NOMO-1 (cell line): ENCODE data around the gene SLC19A1.
A peak's percentile ranks its signal among the peaks of the same experiment; 100 is the strongest.

ENCODE experiments used
- DNase-seq, 2 experiments: peaks; one replicate each; lab custom pipeline; 2025; ENCODE audit not compliant: unreplicated experiment in 2 of 2; lab: John Stamatoyannopoulos, UW

SLC19A1 gene

GRCh38 chr21:45542242-45542666, at the start of gene SLC19A1:
Gene SLC19A1, minus strand, starts transcription at chr21:45542440. Its CDS starts 4,481 bp downstream, at chr21:45537959.
- DNase-seq = peak; percentile 62 to 76

GRCh38 chr21:45591619-45592207, 49.5 kb upstream of the SLC19A1 start:
- DNase-seq = no peak

- DNase-seq = peak; percentile 28 to 31
Observed at GRCh38 chr21:45590726-45591618, 48.7 kb upstream of the SLC19A1 start.

- DNase-seq = peak; percentile 33 to 37
Observed at GRCh38 chr21:45590246-45590725, 48.0 kb upstream of the SLC19A1 start.

GRCh38 chr21:45589686-45590245, 47.5 kb upstream of the SLC19A1 start:
- DNase-seq = no peak

GRCh38 chr21:45588871-45589491, 46.7 kb upstream of the SLC19A1 start:
- DNase-seq = no peak

GRCh38 chr21:45588086-45588825, 46.0 kb upstream of the SLC19A1 start:
- no peak for DNase-seq

GRCh38 chr21:45586289-45586858, 44.1 kb upstream of the SLC19A1 start:
- DNase-seq = no peak

GRCh38 chr21:45584786-45585185, 42.5 kb upstream of the SLC19A1 start:
- no peak for DNase-seq

- DNase-seq = no peak
Observed at GRCh38 chr21:45583831-45584509, 41.7 kb upstream of the SLC19A1 start.

GRCh38 chr21:45582128-45582527, 39.9 kb upstream of the SLC19A1 start:
- DNase-seq = no peak

GRCh38 chr21:45581322-45581712, 39.1 kb upstream of the SLC19A1 start:
- no peak for DNase-seq

GRCh38 chr21:45580576-45581321, 38.5 kb upstream of the SLC19A1 start:
- DNase-seq = no peak

- DNase-seq = no peak
Observed at GRCh38 chr21:45580181-45580575, 37.9 kb upstream of the SLC19A1 start.

GRCh38 chr21:45579383-45580180, 37.3 kb upstream of the SLC19A1 start:
- DNase-seq = no peak

- no peak for DNase-seq
Observed at GRCh38 chr21:45578811-45579381, 36.7 kb upstream of the SLC19A1 start.

GRCh38 chr21:45578176-45578801, 36.0 kb upstream of the SLC19A1 start:
- no peak for DNase-seq
